ENCODE data around the gene COL20A1. TPM values are rescaled to one million over a fixed set of nuclear protein-coding genes. Genes with fewer than 3 reads are reported as not detected.
"Not testable (repeated sequence)": the region's sequence is repeated elsewhere in the genome, so short reads cannot be mapped to it uniquely, and the experiment has no call there.

Gene COL20A1
- total and polyA plus RNA-seq, 7 donors = 0.07 TPM; not detected in 6

DNA sequence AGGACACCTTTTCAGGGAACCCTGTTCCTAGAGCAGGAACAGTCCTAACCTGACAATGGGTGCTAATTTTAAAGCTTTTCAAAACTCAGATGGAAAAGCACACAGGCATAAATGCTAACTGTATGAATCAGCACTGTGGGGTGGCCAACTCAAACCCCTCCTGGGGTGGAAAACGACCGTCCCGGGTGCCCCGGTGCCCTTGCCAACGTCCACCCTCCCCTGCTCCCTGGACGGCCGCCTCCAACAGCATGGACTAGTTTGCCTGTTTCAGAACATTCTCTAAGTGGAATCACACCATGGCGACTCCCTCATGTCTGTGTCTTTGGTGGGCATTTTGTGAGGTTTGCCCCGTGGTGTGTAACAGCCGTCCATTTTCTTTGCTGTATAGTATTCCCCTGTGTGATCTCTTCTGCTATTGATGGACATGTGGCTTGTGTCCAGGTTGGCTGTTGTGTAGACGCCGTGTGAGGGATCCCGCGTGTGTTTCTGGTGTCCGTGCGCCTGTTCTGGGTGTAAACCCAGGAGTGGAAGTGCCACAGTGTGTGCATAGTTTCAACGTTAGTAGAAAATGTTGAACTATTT lies 5.8 kb downstream of the COL20A1 start:
- no peaks in the 10 kb centered on the region for H3K36me3 ChIP-seq
- no peak for TF ChIP-seq EP300 (IDR thresholded peaks at IDR 0.05)
- TF ChIP-seq POLR2AphosphoS5 (IDR thresholded peaks at IDR 0.05) = no peak
- TF ChIP-seq POLR2A (IDR thresholded peaks at IDR 0.05) = no peak
- TF ChIP-seq, protein P1, sequence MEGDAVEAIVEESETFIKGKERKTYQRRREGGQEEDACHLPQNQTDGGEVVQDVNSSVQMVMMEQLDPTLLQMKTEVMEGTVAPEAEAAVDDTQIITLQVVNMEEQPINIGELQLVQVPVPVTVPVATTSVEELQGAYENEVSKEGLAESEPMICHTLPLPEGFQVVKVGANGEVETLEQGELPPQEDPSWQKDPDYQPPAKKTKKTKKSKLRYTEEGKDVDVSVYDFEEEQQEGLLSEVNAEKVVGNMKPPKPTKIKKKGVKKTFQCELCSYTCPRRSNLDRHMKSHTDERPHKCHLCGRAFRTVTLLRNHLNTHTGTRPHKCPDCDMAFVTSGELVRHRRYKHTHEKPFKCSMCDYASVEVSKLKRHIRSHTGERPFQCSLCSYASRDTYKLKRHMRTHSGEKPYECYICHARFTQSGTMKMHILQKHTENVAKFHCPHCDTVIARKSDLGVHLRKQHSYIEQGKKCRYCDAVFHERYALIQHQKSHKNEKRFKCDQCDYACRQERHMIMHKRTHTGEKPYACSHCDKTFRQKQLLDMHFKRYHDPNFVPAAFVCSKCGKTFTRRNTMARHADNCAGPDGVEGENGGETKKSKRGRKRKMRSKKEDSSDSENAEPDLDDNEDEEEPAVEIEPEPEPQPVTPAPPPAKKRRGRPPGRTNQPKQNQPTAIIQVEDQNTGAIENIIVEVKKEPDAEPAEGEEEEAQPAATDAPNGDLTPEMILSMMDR (IDR thresholded peaks at IDR 0.05) = no peak
- H3K4me1 ChIP-seq = no peaks in the 10 kb centered on the region
- WGBS, 2 donors = 89 to 91% methylated on average over 17 of the region's 17 CpGs
- H3K9me3 ChIP-seq = peaks cover 0 to 3% (median 0%) of the 10 kb centered on the region in 4 donors
- H3K4me3 ChIP-seq = no peak overlapping the region
- no peak for DNase-seq
- H3K27ac ChIP-seq = no peak overlapping the region
- H3K27me3 ChIP-seq = peaks cover 21 to 69% (median 53%) of the 10 kb centered on the region in 3 donors
- intact Hi-C loops (cut with DNase I) = no loop called here

DNA sequence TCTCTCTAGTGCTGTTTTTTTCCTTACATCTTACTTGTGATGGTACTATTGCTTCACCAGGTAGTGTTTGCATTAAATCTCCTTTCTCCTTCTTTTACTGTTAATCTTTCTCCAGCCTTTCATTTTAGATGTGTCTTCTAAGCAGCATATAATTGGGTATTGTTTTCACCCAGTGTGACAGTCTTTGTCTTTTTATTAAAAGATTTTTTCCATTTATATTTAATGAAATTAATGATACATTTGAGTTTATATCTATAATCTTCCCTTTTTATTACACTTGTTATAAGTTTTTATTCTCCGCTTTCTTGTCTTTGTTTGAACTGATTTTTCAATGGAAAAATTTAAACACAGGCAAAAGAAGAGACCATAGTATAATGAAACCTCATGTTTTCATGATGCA lies 8.7 kb downstream of the COL20A1 start:
- intact Hi-C loops (cut with DNase I) = no loop called here
- peaks cover 21 to 62% (median 43%) of the 10 kb centered on the region in 3 donors for H3K27me3 ChIP-seq
- TF ChIP-seq POLR2AphosphoS5 (IDR thresholded peaks at IDR 0.05) = no peak
- no peak for TF ChIP-seq POLR2A (IDR thresholded peaks at IDR 0.05)
- TF ChIP-seq, protein P1 (IDR thresholded peaks at IDR 0.05) = no peak
- TF ChIP-seq EP300 (IDR thresholded peaks at IDR 0.05) = no peak
- no peak for DNase-seq
- no peaks in the 10 kb centered on the region for H3K36me3 ChIP-seq
- no peak overlapping the region for H3K4me3 ChIP-seq
- H3K27ac ChIP-seq = no peak overlapping the region
- H3K9me3 ChIP-seq = peaks cover 0 to 3% (median 0%) of the 10 kb centered on the region in 4 donors
- 96 to 100% methylated on average over 1 of the region's 1 CpG for WGBS, 2 donors
- H3K4me1 ChIP-seq = no peaks in the 10 kb centered on the region

DNA sequence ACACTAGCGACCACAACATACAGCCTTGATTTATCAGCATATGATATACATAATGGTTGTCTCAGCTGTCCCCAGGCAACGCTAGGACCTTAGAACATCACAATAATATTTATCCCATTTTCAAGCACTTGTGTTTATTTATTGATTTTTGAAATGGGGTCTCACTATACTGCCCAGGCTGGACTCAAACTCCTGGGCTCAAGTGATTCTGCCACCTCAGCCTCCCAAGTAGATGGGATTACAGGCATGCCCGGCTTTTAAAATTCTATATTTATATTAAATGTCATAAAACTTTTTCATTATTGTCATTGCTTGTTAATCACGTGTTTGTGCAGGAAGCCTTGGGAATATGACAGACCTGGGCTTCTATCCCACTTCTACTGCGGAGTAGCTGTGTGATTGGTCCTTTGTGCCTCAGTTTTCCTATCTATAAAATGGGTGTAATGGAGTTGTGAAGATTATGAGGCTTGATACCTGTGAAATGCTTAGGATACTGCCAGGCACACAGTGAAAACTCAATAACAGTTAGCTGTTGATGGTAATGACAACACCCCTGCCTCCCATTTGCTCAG lies 10.2 kb downstream of the COL20A1 start:
- Histone ChIP-seq H3K27me3 (peaks cover 11 to 62% (median 43%) of the 10 kb centered on the region in 3 donors), H3K4me1 (no peaks in the 10 kb centered on the region), H3K36me3 (no peaks in the 10 kb centered on the region), H3K27ac (no peak overlapping the region), H3K4me3 (no peak overlapping the region), H3K9me3 (peaks cover 0 to 3% (median 0%) of the 10 kb centered on the region in 4 donors)
- intact Hi-C loops (cut with DNase I) = no loop called here
- 46 to 65% methylated on average over 5 of the region's 5 CpGs for WGBS, 2 donors
- DNase-seq = no peak
- TF ChIP-seq POLR2AphosphoS5 (IDR thresholded peaks at IDR 0.05) = no peak

DNA sequence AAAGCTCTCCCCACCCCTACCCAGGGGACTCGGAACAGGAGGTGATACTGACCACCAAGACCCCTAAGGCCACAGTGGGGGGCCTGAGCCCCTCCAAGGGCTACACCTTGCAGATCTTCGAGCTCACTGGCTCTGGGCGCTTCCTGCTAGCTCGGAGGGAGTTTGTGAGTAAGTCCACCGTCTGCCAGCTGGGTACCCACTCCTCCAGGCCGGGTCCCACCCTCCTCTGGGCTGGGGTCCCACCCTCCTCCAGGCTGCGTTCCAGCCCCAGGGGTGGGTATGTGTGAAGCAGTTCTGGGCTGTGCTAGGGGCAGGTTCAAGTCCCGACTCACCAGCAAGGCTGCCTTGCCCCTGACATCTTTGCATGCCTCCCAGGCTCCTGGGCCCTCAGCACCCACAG lies 12.4 kb downstream of the COL20A1 start:
- no peak overlapping the region for H3K27ac ChIP-seq
- H3K4me3 ChIP-seq = no peak overlapping the region
- H3K27me3 ChIP-seq = peaks cover 11 to 60% (median 42%) of the 10 kb centered on the region in 3 donors
- peaks cover 0 to 3% (median 0%) of the 10 kb centered on the region in 4 donors for H3K9me3 ChIP-seq
- DNase-seq = no peak
- no peaks in the 10 kb centered on the region for H3K36me3 ChIP-seq
- TF ChIP-seq EP300 (IDR thresholded peaks at IDR 0.05) = no peak
- TF ChIP-seq POLR2AphosphoS5 (IDR thresholded peaks at IDR 0.05) = no peak
- TF ChIP-seq, protein P1 (IDR thresholded peaks at IDR 0.05) = no peak
- no peak for TF ChIP-seq POLR2A (IDR thresholded peaks at IDR 0.05)
- H3K4me1 ChIP-seq = no peaks in the 10 kb centered on the region
- 52 to 59% methylated on average over 8 of the region's 8 CpGs for WGBS, 2 donors
- intact Hi-C loops (cut with DNase I) = no loop called here

DNA sequence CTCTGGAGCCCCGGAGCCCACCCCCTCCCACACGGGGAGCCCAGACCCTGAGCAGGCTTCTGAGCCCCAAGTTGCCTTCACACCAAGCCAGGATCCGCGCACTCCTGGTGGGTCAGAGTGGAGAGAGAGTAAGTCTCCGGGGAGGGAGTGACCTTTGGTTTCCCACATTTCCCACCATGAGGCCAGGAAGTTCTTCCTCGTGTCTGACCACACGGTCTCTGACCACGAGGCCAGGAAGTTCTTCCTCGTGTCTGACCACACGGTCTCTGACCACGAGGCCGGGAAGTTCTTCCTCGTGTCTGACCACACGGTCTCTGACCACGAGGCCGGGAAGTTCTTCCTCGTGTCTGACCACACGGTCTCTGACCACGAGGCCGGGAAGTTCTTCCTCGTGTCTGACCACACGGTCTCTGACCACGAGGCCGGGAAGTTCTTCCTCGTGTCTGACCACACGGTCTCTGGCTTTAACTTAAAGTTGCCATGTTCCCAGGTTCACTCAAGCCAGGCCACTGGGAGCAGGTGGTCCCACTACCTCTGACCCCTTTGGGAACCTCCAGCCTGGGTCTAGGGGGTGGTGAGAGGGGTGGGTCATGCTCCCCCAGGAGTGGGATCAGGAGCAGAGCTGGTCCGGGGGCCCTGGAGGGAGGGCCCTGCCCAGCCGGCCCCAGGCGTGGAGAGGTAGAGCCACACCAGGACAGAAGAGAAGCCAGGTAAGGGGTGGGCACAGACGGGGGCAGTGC lies 13.1 kb downstream of the COL20A1 start:
- H3K9me3 ChIP-seq; DNase-seq; H3K27ac ChIP-seq; H3K36me3 ChIP-seq; H3K4me1 ChIP-seq; H3K4me3 ChIP-seq; intact Hi-C loops (cut with DNase I): not testable (repeated sequence)
- WGBS, 2 donors = 75 to 76% methylated on average over 25 to 27 of the region's 30 CpGs
- H3K27me3 ChIP-seq = peaks cover 11 to 55% (median 42%) of the 10 kb centered on the region in 3 donors

Data from sigmoid colon (tissue), 7 donors.